GM21360 (cell line): ENCODE results near the gene MARK3.

Experiments
- ATAC-seq: cut with Tn5 transposase; IDR thresholded peaks from one replicate; pipeline ENCODE4 v1.9.1; 2021; ENCODE audit warnings: mild to moderate bottlenecking, moderate library complexity; ENCODE audit not compliant: unreplicated experiment

The MARK3 gene

DNA sequence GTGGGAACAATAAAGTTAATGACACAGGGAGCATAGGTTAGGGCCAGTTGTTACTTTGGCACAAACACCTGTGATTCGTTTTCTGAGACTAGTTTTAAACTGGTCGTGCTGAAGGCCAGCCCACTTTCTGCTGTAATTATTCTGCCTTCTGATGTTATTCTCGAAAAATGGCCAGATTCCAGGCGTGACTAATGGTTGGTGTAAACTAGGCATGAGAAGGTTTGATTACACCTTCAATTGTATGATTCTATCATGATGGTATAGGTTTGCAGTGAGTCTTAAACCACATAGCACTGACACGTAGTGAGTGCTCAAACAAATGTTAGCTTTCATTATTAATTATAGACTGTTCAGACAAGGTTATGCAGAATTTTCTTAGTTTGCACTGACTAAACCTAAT is 98.4 kb downstream of the MARK3 start:
- no peak for ATAC-seq

DNA sequence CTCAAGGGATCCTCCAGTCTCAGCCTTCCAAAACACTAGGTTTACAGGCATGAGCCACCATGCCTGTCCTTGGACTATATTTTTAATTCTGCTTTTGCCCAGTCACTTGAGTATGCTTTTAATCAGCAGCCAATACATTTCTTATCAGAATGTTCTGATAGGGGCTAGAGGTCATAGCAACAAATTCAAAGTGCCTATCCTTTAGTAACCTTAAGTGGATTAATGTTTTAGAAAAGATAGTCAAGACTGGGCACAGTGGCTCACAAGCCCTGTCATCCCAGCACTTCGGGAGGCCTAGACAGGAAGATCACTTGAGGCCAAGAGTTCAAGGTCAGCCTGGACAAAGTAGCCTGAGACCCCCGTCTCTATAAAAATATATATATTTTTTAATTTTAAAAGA is 100.3 kb downstream of the MARK3 start:
- ATAC-seq: no peak

DNA sequence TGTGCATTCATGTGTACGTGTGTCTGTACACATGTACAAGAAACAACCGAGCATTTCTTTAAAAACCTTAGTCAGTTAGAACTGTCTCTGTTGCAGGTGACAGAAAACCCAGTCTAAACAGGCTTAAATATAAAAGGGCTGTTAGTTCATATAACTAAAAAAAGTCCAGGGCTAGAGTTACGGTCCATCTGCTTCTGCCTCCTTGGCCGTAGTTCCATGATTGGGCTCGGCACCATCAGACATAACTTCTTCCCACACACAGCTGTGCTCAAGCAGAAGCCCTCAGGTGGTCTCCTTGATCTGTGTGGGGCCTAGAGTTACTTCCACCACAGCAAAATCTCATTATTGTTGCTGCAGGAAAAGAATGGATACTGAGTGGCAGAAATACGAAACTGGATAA is 102.9 kb downstream of the MARK3 start:
- no peak for ATAC-seq

GRCh38 chr14:103488960-103489359 is 103.7 kb downstream of the MARK3 start:
- no peak for ATAC-seq

DNA sequence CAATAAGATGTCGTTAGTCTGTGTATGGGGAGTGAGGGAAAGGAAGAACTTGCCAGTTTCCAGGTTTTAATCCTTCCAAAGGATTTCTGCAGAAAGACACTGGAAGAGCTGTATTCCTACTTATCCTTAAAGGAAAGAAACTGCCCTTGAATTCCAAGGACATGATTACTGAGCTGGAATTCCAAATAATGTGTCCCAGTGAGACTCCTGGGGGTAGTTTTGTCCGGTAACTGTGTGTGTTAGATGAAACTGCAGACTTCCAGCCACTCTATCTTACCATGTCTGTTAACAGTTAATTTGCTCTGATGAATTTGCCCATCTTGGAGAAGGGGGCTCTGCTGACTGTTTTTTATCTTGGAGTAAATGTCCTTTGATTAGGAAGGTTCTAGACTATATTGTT is 104.4 kb downstream of the MARK3 start:
- no peak for ATAC-seq

DNA sequence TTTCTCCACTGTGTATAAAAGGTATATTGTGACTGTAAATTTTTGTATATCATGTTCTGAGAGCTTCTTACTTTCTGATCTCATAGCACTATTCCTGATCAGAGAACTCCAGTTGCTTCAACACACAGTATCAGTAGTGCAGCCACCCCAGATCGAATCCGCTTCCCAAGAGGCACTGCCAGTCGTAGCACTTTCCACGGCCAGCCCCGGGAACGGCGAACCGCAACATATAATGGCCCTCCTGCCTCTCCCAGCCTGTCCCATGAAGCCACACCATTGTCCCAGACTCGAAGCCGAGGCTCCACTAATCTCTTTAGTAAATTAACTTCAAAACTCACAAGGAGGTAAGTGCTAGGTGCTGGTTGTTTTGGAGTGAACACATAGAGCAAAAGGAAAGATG is 106.5 kb downstream of the MARK3 start:
- ATAC-seq: no peak

DNA sequence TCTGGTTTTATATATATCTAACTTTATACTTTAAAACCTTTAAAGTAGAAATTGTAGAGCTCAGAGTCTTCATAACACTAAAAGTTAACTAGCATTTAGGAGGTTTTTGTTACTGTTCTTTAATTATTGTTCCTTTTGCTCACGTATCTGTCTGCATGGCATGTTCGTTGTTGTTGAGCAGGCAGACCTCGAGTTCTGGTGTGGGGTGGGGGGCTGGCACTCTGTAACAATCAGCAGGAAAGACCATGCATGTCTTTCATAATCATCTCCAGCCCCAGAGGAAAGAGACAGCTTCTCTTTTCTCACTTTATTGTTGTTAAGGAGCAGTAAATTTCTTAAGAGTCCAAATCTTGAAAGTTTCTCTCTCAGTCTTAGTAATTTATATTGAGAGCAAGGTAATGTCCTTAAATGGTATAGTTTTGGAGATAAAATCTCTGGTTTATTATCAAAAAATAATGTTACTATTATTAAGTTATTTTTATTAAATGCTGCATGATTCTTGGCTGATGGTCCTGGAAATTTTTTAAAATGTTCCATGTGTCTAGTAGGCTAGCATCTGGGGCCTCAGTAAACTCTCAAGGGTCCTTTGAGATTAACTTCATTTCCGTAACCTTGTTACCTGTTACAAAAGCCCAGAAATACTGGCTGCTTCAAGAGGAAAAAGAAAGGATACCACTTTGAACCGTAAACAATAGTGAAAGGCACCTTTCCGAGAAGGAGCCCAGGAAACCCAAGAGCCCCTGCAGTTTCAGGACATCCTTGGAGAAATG is 107.1 kb downstream of the MARK3 start:
- no peak for ATAC-seq

DNA sequence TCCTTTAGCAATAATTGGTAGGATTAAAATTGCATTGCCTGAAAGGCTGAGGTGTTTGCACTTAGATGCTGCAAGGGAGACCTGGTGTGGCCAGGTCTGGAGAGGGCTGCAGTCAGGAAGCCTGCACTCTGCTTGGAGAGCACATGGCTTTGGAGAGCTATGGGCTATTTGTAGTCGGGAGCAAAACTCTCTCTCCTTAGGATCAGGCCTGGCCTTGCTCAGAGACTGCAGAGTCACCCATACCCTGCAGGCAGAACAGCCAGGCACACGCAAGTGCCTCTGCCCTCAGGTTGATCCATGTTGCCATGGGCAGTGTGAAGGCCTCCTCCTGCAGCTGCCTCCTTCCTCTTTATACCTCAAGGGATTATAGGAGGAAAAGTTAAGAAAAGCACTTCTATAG is 110.6 kb downstream of the MARK3 start:
- no peak for ATAC-seq

- no peak for ATAC-seq
Observed at GRCh38 chr14:103496776-103497175, 111.6 kb downstream of the MARK3 start.

- no peak for ATAC-seq
Observed at GRCh38 chr14:103499709-103500108, 114.5 kb downstream of the MARK3 start.

DNA sequence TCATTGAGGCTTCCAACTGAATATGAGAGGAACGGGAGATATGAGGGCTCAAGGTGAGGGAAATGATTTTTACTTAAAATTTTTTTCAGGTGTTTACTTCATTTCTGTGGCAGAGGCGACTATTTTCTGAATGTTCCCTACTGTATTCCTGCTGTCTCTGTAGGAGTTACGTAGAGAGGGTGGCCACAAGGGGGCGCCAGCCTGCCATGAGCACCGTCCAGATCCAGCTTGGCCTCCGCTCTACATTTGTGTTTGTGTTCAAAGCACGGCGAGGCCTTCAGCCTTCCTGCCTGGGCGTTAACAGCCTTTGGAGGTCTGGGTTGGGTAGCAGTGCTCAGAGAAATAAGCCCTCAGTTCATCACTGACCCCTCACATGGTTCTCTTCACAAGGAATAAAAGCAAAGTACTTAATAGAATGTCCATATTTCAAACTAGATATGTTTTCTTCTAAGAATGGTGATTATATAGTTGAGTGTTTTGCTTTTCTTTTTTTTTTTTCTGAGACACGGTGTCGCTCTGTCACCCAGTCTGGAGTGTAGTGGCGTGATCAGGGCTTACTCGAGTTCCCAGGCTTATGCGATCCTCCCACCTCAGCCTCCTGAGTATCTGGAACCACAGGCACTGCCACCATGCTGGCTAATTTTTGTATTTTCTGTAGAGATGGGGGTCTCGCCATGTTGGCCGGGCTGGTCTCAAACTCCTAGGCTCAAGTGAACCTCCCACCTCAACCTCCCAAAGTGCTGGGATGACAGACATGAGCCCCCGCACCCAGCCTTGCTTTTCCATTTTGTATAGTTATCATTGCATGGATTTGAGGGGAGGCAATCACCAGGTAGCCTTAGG is 115.2 kb downstream of the MARK3 start:
- no peak for ATAC-seq

GRCh38 chr14:103501041-103501870 is 116.0 kb downstream of the MARK3 start:
- no peak for ATAC-seq

DNA sequence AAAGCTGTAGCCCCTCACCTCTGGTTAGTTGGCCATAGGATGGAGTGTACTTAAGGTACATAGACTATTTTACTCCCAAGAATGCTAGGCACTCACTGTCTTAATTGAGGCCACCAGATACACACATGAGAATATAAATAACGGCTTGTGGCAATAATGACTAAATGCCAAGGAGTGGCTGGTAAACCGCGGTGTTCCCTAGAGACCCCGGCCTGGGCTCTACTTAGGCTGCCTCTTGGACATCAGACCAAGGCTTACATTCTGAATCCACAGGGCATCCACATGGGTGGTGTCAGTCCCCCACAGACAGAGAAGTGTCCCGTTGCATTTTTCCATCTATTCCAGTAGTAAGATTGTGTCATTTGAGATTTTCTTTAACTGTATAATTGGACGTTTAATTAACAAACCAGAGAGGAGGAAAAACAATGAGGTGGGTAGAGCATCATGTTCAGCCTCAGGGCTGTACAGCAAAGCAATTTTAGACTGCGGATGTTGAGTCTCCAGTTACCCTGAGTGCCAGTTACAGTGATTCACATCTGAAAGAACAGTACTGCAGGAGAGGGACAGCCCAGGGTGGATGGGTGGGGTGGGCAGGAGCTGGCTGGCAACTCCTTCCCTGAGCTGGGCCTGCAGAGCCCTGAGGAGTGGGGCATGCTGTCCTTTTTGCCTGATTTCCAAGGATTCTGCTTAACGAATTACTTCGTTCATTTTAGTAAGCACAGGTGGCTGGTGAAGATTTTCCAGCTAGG is 116.9 kb downstream of the MARK3 start:
- no peak for ATAC-seq

DNA sequence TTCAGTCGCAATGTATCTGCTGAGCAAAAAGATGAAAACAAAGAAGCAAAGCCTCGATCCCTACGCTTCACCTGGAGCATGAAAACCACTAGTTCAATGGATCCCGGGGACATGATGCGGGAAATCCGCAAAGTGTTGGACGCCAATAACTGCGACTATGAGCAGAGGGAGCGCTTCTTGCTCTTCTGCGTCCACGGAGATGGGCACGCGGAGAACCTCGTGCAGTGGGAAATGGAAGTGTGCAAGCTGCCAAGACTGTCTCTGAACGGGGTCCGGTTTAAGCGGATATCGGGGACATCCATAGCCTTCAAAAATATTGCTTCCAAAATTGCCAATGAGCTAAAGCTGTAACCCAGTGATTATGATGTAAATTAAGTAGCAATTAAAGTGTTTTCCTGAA is 117.7 kb downstream of the MARK3 start:
- no peak for ATAC-seq

- no peak for ATAC-seq
Observed at GRCh38 chr14:103503296-103503695, 118.1 kb downstream of the MARK3 start.

DNA sequence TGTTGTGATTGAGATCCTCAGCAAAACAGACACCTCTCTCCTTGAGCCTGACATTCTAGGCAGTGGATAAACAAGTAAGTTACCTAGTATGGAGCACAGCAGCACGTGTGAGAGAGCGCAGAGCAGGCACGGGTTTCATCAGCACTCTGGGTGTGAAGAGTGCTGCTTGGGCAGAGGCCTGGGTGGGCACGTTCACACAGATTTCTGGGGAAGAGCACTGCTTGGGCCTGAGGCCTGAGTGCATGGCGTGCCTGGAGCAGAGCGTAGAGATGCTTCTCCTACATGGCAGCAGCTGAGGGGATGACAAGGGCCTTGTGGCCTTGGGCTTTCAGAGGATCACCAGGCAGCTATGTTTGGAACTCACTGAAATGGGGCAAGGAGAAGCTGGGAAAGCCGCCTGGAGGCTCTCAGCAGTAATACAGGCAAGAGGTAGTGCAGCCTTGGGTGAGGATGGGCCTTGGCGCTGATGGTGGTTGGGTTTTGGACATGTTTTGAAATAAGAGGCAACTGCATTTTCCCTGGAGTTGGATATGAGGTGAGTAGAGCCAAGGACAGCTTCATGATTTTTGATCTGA is 119.9 kb downstream of the MARK3 start:
- ATAC-seq: no peak

DNA sequence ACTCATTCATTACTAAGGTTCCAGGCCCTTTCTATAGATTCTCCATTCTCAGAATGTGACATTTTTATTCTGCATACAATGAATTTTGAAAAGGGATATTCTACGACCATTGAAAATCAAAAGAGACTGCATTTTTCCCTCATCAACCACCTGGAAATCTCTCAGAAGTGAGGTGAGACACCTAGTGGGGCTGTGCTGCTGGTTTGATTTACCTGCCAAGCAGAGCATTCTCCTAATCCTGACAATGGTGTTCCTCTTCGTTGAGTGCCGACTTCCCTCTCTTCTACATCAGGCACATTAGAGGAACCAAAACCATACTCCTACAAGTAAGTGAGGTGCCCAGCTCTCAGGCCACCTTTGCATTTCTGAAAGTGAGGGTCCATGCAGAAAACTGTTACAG is 122.5 kb downstream of the MARK3 start:
- ATAC-seq: no peak

DNA sequence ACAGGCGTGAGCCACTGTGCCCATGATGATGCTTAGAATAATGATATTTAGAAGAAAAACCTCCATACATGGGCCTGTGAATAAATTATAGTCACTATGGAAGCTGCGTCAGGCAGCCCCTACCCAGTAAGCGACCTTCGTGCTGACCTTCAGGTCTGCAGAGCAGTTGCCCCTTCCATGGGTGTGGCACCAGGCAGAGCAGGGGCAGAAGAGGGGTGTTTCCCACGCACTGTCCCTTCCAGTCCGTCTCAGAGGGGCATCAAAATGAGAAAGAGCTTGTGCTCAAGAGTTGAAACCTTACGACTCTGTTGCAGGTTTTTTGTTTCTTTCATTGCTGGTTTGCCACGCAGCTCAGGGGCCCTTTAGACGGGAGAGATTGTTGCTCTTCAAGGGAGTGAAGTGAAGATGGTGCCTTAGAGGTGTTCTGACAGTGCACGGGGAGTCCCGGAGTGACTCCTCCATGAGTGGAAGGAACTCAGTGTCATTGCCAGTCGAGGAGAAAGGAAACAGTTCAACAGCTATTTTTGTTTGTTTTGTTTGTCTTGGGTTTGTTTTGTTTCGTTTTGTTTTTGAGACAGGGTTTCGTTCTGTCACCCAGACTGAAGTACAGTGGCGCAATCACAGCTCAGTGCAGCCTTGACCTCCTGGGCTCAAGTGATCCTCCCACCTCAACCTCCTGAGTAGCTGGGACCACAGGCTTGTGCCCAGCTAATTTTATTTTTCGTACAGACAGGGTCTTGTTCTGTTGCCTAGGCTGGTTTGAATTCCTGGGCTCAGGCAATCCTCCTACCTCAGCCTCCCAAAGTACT is 123.5 kb downstream of the MARK3 start:
- ATAC-seq: no peak

DNA sequence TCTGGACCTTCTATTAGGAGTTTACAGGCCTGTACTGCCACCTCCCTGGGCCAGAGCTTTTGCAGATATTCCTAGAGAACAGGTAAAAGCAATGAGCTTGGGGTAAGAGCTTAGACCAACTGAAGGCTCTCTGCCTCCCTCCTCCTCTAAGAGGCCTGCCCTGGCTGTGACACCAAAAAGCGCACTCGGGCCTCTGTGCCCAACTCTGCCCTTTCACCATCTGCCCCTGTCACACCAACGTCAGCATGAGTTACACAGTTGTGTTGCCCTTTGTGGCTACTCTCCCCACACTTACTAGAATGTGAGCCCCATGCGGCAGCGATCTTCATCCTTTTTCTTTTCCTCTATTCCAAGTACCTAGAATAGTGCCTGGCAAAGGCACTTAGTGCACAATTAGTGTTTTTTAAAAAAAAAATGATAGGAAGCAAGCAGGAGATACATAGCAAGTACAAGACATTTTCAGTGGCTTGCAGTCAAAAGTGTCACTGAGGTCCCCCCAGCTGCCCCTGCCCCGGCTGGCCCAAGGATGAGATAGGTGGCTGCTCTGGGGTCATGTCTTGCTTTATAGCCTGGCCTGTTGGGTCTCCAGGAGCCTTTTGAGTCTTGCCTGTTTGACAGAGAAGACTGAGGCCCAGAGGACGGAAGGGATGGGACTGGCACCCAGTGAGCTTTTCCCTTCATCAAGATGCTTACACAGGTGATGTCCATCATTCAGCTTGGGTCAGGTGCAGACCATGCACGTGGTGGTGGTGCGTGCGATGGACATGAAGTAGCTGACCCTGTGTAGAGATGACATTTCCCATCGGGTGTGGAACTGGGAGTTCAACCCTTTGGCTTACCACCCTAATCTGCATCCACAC is 124.9 kb downstream of the MARK3 start:
- ATAC-seq: no peak
